ENCODE data around the gene SIRPA.

Gene SIRPA

GRCh38 chr20:1894471-1894950 lies 696 bp upstream of the SIRPA start:
- H3K4me3 ChIP-seq (ENCODE audit: low read depth, low read length): peak overlapping the region; percentile 82
- no peak for TF ChIP-seq CTCF (IDR thresholded peaks at IDR 0.05; ENCODE audit: low read depth, low read length)

- no peak for TF ChIP-seq CTCF (IDR thresholded peaks at IDR 0.05; ENCODE audit: low read depth, low read length)
- peak overlapping the region; percentile 82 for H3K4me3 ChIP-seq (ENCODE audit: low read depth, low read length)
Observed at GRCh38 chr20:1895674-1896483, 672 bp downstream of the SIRPA start.

- no peak for TF ChIP-seq CTCF (IDR thresholded peaks at IDR 0.05; ENCODE audit: low read depth, low read length)
- peak overlapping the region; percentile 82 for H3K4me3 ChIP-seq (ENCODE audit: low read depth, low read length)
Observed at GRCh38 chr20:1896484-1897258, 1.5 kb downstream of the SIRPA start.

GRCh38 chr20:1897541-1897940 lies 2.3 kb downstream of the SIRPA start:
- no peak overlapping the region for H3K4me3 ChIP-seq (ENCODE audit: low read depth, low read length)
- no peak for TF ChIP-seq CTCF (IDR thresholded peaks at IDR 0.05; ENCODE audit: low read depth, low read length)

- no peak overlapping the region for H3K4me3 ChIP-seq (ENCODE audit: low read depth, low read length)
- no peak for TF ChIP-seq CTCF (IDR thresholded peaks at IDR 0.05; ENCODE audit: low read depth, low read length)
Observed at GRCh38 chr20:1897965-1898464, 2.8 kb downstream of the SIRPA start.

- no peak for TF ChIP-seq CTCF (IDR thresholded peaks at IDR 0.05; ENCODE audit: low read depth, low read length)
- no peak overlapping the region for H3K4me3 ChIP-seq (ENCODE audit: low read depth, low read length)
Observed at GRCh38 chr20:1898482-1899240, 3.5 kb downstream of the SIRPA start.
